ENCODE data around the gene ITGBL1.
A peak's percentile ranks its signal among the peaks of the same experiment; 100 is the strongest.

ITGBL1 gene

DNA sequence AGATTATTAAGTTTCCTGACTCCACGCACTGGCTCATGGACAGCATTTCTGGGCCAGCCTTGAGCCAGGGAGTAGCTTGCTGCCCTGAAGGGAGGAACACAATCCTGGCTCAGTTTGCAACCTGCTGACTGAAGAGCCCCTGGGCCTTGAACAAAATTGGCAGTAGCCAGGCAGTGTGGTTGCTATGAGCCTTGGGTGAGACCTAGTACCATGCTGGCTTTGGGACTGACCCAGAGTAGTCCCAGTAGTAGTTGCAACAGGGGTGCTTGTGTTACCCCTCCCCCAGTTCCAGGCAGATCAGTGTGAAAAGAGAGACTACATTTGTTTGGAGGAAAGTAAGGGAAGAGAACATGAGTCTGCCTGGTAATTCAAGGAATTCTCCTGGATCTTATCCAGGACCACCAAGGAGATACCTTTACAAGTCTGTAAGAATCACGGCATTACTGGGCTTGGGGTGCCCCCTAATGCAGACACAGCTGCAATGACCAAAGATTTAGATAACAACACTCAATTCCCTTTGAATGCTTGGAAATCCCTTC is 22.0 kb downstream of the ITGBL1 start:
- Histone ChIP-seq H4K20me1 (ENCODE audit: insufficient read depth, low read length, poor library complexity, severe bottlenecking) (no peaks in the 10 kb centered on the region), H2AFZ (ENCODE audit: low read length) (no peak overlapping the region), H3K9ac (ENCODE audit: low read depth, low read length, poor library complexity, severe bottlenecking) (no peak overlapping the region), H3K36me3 (ENCODE audit: insufficient read depth, low read length) (no peaks in the 10 kb centered on the region), H3K79me2 (ENCODE audit: insufficient read depth, low read length) (no peaks in the 10 kb centered on the region), H3K4me2 (ENCODE audit: low read depth, low read length, poor library complexity, severe bottlenecking) (no peak overlapping the region), H3K9me2 (replicated peaks; ENCODE audit: low read depth, low read length) (no peaks in the 10 kb centered on the region), H3K27me3 (ENCODE audit: insufficient read depth, low read length, poor library complexity, severe bottlenecking) (no peaks in the 10 kb centered on the region), H3K4me1 (ENCODE audit: insufficient read depth, low read length, poor library complexity, severe bottlenecking) (no peaks in the 10 kb centered on the region), H3K9me3 (ENCODE audit: insufficient read depth, low read depth, low read length) (no peaks in the 10 kb centered on the region), H3K4me3 (ENCODE audit: low read length, poor library complexity, severe bottlenecking) (no peak overlapping the region), H3F3A (ENCODE audit: low read depth) (no peaks in the 10 kb centered on the region)
- TF ChIP-seq EZH2phosphoT487 (IDR thresholded peaks at IDR 0.05; ENCODE audit: borderline replicate concordance): no peak
- TF ChIP-seq, protein P1, sequence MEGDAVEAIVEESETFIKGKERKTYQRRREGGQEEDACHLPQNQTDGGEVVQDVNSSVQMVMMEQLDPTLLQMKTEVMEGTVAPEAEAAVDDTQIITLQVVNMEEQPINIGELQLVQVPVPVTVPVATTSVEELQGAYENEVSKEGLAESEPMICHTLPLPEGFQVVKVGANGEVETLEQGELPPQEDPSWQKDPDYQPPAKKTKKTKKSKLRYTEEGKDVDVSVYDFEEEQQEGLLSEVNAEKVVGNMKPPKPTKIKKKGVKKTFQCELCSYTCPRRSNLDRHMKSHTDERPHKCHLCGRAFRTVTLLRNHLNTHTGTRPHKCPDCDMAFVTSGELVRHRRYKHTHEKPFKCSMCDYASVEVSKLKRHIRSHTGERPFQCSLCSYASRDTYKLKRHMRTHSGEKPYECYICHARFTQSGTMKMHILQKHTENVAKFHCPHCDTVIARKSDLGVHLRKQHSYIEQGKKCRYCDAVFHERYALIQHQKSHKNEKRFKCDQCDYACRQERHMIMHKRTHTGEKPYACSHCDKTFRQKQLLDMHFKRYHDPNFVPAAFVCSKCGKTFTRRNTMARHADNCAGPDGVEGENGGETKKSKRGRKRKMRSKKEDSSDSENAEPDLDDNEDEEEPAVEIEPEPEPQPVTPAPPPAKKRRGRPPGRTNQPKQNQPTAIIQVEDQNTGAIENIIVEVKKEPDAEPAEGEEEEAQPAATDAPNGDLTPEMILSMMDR (conservative IDR thresholded peaks at IDR 0.05; ENCODE audit: low read length): peak; percentile 37; the same call in 1 of the 2 replicates

DNA sequence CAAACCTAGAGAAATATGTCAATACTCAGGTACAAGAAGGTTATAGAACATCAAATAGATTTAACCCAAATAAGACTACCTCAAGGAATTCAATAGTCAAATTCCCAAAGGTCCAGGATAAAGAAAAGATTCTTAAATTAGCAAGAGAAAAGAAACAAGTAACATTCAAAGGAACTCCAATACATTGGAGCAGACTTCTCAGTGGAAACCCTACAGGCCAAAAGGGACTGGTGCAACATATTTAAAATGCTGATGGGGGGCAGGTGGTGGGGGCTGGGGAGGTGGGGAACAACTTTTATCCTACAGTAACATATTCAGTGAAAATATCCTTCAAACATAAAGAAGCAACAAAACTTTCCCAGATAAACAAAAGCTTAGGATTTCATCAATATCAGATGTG is 23.1 kb downstream of the ITGBL1 start:
- Histone ChIP-seq H3K27me3 (ENCODE audit: insufficient read depth, low read length, poor library complexity, severe bottlenecking) (no peaks in the 10 kb centered on the region), H3K9me2 (replicated peaks; ENCODE audit: low read depth, low read length) (no peaks in the 10 kb centered on the region), H3K4me3 (ENCODE audit: low read length, poor library complexity, severe bottlenecking) (no peak overlapping the region), H3K79me2 (ENCODE audit: insufficient read depth, low read length) (no peaks in the 10 kb centered on the region), H2AFZ (ENCODE audit: low read length) (no peak overlapping the region), H3F3A (ENCODE audit: low read depth) (no peaks in the 10 kb centered on the region), H3K9ac (ENCODE audit: low read depth, low read length, poor library complexity, severe bottlenecking) (no peak overlapping the region), H3K4me2 (ENCODE audit: low read depth, low read length, poor library complexity, severe bottlenecking) (no peak overlapping the region), H3K36me3 (ENCODE audit: insufficient read depth, low read length) (no peaks in the 10 kb centered on the region), H3K9me3 (ENCODE audit: insufficient read depth, low read depth, low read length) (no peaks in the 10 kb centered on the region), H3K4me1 (ENCODE audit: insufficient read depth, low read length, poor library complexity, severe bottlenecking) (no peaks in the 10 kb centered on the region), H4K20me1 (ENCODE audit: insufficient read depth, low read length, poor library complexity, severe bottlenecking) (no peaks in the 10 kb centered on the region)
- TF ChIP-seq, protein P1 (conservative IDR thresholded peaks at IDR 0.05; ENCODE audit: low read length): no peak
- TF ChIP-seq EZH2phosphoT487 (IDR thresholded peaks at IDR 0.05; ENCODE audit: borderline replicate concordance): no peak

DNA sequence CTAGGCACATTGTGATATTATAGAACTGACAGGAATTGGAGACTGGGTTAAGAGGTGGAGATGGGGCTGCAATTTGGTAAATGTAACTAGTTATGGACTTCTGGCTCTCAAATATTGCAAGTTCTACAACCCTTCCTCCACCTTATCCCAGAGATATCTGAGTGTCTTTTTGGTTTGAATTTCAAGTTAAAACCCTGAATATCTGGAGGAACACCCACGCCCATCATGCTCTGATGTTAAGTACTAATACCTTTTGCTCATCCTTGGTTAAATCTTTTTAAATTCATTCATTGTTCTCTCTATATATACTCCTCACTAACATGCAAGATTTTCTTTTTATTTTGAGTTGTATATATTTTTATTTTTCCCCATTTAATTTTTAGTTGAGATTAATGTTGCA is 28.9 kb downstream of the ITGBL1 start:
- H2AFZ ChIP-seq (ENCODE audit: low read length): no peak overlapping the region
- H3K9ac ChIP-seq (ENCODE audit: low read depth, low read length, poor library complexity, severe bottlenecking): no peak overlapping the region
- H4K20me1 ChIP-seq (ENCODE audit: insufficient read depth, low read length, poor library complexity, severe bottlenecking): no peaks in the 10 kb centered on the region
- no peaks in the 10 kb centered on the region for H3K4me1 ChIP-seq (ENCODE audit: insufficient read depth, low read length, poor library complexity, severe bottlenecking)
- no peaks in the 10 kb centered on the region for H3F3A ChIP-seq (ENCODE audit: low read depth)
- no peak overlapping the region for H3K4me2 ChIP-seq (ENCODE audit: low read depth, low read length, poor library complexity, severe bottlenecking)
- no peaks in the 10 kb centered on the region for H3K36me3 ChIP-seq (ENCODE audit: insufficient read depth, low read length)
- no peak overlapping the region for H3K4me3 ChIP-seq (ENCODE audit: low read length, poor library complexity, severe bottlenecking)
- TF ChIP-seq, protein P1 (conservative IDR thresholded peaks at IDR 0.05; ENCODE audit: low read length): no peak
- no peak for TF ChIP-seq EZH2phosphoT487 (IDR thresholded peaks at IDR 0.05; ENCODE audit: borderline replicate concordance)
- H3K9me2 ChIP-seq (replicated peaks; ENCODE audit: low read depth, low read length): no peaks in the 10 kb centered on the region
- H3K9me3 ChIP-seq (ENCODE audit: insufficient read depth, low read depth, low read length): no peaks in the 10 kb centered on the region
- H3K27me3 ChIP-seq (ENCODE audit: insufficient read depth, low read length, poor library complexity, severe bottlenecking): no peaks in the 10 kb centered on the region
- no peaks in the 10 kb centered on the region for H3K79me2 ChIP-seq (ENCODE audit: insufficient read depth, low read length)

All from Loucy (cell line).